RKO (cell line): ENCODE results near the gene SNAPC3.
"Not testable (repeated sequence)": the region's sequence is repeated elsewhere in the genome, so short reads cannot be mapped to it uniquely, and the experiment has no call there.

Experiments used
- DNase-seq: peaks from one replicate; pipeline ENCODE4 v3.0.0-alpha.2; 2016; ENCODE audit warnings: low spot score

SNAPC3 gene

GRCh38 chr9:15422372-15423230 lies at the start of gene SNAPC3:
Gene SNAPC3, plus strand, starts transcription at chr9:15422876. Its CDS starts 4 bp downstream, at chr9:15422880.
- DNase-seq, result peak; percentile 95

GRCh38 chr9:15373881-15374280 lies 48.8 kb upstream of the SNAPC3 start:
- no peak for DNase-seq

GRCh38 chr9:15374310-15374709 lies 48.4 kb upstream of the SNAPC3 start:
- DNase-seq, result no peak

- DNase-seq, result no peak
Observed at GRCh38 chr9:15374825-15375224, 47.9 kb upstream of the SNAPC3 start.

- DNase-seq, result no peak
Observed at GRCh38 chr9:15377625-15378540, 44.8 kb upstream of the SNAPC3 start.

- DNase-seq, result not testable (repeated sequence)
Observed at GRCh38 chr9:15379317-15379716, 43.4 kb upstream of the SNAPC3 start.

GRCh38 chr9:15379888-15380287 lies 42.8 kb upstream of the SNAPC3 start:
- DNase-seq, result not testable (repeated sequence)

- DNase-seq, result no peak
Observed at GRCh38 chr9:15381491-15381890, 41.2 kb upstream of the SNAPC3 start.

GRCh38 chr9:15386465-15386864 lies 36.2 kb upstream of the SNAPC3 start:
- DNase-seq, result no peak

- DNase-seq, result no peak
Observed at GRCh38 chr9:15389173-15389572, 33.5 kb upstream of the SNAPC3 start.

- no peak for DNase-seq
Observed at GRCh38 chr9:15389631-15390030, 33.0 kb upstream of the SNAPC3 start.

GRCh38 chr9:15390201-15390600 lies 32.5 kb upstream of the SNAPC3 start:
- DNase-seq, result no peak

- no peak for DNase-seq
Observed at GRCh38 chr9:15392363-15392762, 30.3 kb upstream of the SNAPC3 start.

- no peak for DNase-seq
Observed at GRCh38 chr9:15400281-15400941, 22.3 kb upstream of the SNAPC3 start.

GRCh38 chr9:15401266-15401665 lies 21.4 kb upstream of the SNAPC3 start:
- DNase-seq, result no peak

GRCh38 chr9:15403155-15403554 lies 19.5 kb upstream of the SNAPC3 start:
- DNase-seq, result no peak

GRCh38 chr9:15404171-15404570 lies 18.5 kb upstream of the SNAPC3 start:
- DNase-seq, result no peak

- no peak for DNase-seq
Observed at GRCh38 chr9:15416880-15417279, 5.8 kb upstream of the SNAPC3 start.

- DNase-seq, result no peak
Observed at GRCh38 chr9:15417626-15418025, 5.0 kb upstream of the SNAPC3 start.

GRCh38 chr9:15420796-15421195 lies 1.9 kb upstream of the SNAPC3 start:
- no peak for DNase-seq

GRCh38 chr9:15421532-15421931 lies 1.1 kb upstream of the SNAPC3 start:
- DNase-seq, result no peak

- DNase-seq, result no peak
Observed at GRCh38 chr9:15421990-15422371, 695 bp upstream of the SNAPC3 start.
